GM18502 (cell line): ENCODE results near the gene TMEM204.

Experiments used
- ATAC-seq: cut with Tn5 transposase; IDR thresholded peaks from one replicate; pipeline ENCODE4 v1.9.1; 2021; ENCODE audit warnings: mild to moderate bottlenecking; ENCODE audit not compliant: unreplicated experiment, poor library complexity

The TMEM204 gene

DNA sequence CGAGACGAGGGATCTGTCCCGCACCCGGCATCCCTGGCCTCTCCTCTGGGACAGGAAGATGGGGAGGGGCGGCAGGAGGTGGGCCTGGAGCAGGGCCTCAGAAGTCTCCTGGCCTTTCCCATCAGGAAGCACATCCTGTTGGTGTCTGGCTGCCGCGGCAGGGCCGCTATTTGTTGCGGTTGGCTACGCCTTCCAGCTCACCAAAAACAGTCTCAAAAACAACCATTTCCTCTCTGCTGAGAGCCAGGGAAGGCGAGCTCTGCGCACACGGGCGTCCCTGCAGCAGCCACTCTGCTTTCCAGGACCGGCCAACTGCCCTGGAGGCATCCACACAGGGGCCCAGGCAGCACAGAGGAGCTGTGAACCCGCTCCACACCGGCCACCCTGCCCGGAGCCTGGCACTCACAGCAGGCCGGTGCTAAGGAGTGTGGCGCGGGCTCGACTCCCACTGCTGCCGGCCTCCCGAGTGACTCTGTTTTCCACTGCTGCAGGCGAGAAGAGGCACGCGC is at the start of gene TMEM204:
TSS of gene TMEM204 (plus strand) at position 224 of the 509 bp plus-strand sequence. CDS start 610 bp downstream, outside the sequence.
- ATAC-seq: no peak

DNA sequence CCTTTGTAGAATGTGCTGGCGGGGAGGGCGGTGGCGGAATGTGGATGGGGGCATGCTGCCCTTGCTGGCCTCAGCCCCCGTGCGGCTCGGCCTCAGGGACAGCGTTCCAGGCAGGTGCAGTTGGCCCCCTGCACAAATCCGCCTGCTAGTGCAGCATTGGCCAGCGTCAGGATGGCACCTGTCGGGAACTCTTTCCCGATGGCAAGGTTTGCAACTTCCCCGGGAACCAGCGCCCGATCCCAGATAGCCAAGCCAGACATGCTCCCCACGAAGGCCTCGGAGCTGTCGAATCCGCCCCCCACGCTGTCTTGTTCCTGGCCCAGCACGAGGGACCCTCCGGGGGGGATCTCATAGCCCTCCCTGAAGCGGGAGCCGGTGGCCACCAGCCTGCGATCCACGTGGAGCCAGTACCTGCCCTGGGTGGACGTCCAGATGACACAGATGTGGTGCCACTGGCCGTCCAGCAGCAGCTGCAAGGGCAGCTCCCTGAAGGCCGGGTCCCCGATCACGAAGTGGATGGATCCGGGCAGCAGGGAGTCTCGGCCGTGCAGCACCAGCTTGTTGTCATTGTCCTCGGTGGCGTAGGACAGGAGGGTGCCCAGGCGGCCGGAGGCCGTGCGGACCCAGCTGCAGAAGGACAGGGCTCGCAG is 47.5 kb upstream of the TMEM204 start:
- ATAC-seq: no peak

DNA sequence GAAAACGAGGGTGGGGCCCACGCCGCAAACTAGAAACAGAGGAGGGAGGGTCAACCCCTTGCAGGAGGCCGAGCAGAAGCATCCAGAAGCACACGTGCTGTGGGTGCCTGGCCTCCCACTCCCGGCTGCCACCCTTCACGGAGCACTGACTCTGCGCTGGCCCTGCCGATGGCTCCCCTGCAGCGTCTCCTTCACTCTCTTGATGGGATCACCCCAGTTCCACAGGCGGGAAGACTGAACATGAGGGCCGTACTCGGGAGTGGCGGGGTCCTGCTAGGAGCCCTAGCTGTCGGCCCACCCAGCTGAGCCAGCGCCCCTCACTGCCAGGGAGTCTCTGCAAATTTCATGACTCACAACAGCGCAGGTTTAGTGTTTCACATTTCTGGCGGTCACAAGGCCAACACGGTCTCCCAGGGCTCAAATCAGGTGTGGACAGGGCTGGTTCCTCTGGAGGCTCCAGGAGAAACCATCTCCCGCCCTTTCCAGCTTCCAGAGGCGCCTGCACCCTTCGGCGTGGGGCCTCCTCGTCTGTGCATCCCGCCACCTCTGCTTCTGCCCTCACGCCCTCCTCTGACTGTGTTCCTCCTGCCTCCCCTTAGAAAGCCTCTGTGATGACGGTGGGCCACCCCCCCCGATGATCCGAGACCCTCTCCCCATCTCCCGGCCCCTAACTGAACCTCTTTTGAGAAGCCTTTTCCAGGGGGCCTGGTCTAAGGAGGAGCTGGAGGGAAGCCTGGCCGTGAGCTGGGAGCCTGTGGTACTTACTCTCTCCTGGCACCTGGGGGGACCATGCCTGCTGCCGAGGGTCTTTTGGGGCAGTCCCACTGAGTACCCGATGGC is 46.7 kb upstream of the TMEM204 start:
- ATAC-seq: no peak

DNA sequence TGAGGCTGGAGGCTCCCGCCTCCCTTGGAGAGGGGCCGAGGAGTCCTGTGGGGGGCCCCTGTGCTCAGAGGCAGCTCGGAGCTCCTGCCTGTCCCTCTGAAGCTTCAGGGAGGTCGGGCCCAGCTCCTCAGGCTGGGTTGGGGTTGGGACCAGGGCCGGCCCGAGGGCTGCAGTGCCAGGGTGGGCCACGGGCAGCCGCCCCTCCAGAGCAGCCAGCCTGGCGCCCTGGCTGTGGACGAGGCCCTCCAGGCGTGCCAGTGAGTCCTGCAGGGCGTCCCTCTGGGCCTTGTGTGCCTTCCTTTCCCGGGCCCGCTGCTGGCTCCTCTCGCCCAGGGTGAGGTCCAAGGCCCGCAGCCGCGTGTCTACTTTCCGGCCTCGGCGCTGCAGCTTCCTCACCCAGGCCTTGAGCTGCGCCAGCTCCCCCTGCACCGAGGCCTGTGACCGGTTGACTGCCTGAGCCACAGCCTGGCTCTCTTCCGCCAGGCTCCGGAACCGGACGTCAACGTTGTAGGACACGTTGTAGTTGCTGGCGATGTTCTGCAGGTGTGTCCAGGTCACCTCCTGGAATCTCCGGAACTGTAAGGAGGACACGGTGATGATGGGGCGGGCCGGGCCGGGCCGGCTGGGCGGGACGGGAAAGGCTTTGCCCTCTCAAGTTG is 45.9 kb upstream of the TMEM204 start:
- no peak for ATAC-seq

DNA sequence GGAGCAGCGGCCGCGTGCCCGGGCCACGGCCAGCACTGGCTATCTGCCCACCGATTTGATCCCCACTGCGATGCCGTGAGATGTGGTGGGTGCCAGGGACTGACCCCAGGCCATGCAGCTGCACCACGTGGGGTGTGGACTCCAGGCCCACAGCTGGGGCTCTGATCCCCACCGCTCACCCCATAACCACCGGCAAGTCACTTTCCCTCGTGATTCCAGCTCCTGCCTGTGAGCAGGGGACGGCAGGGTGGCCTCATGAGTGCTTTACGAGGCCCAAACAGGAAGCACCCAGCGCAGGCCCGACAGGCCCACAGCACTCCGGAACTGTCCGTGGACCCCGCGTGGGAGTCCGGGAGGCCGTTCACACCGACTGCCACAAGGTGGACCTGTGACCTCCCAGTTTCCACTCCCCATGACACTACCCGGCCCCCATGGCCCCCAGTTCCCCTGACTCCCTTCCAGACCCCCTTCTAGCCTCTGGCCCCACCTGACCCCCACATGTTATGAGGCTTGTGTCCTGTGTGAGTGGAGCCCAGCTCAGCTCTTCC is 45.3 kb upstream of the TMEM204 start:
- ATAC-seq: no peak

DNA sequence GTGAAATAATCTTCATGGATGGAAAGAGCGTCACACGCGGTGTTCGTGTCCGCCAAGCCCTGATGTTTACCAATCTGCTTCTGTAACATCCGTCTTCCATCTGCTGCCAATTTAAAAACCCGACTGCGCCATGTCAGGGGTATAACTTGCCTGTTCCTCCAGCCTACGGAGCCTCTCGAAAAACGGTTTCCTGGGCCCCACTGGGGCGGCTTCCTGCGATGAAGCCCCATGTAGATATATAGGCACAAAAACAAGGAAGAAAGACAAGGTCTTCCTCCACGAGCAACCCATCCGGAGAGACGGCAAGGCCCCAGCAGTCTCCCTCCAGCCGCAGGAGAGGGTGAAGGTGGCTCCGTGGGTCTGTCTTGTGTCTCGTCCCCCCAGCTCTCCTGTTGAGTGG is 44.8 kb upstream of the TMEM204 start, which contains the start of gene PTX4:
TSS of gene PTX4 (minus strand) at position 326 of the 400 bp plus-strand sequence. CDS start at position 291, 35 bp downstream.
- ATAC-seq: no peak

DNA sequence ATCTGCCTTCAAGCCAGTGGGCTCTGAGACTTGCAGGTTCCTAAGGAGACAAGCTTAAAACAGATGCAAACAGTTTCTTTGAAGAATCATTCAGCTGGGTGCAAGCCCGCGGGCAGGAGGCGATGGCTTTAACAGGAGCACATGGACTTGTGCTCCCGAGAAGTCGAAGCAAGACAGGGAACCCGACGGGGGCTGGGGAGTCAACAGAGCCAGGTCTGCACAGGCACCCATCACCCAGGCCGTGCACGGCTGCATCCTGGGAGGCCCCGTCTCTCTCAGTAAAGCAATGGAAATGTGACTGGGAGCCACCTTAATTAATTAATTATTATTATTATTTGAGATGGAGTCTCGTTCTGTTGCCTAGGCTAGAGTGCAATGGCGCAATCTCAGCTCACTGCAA is 44.4 kb upstream of the TMEM204 start:
- no peak for ATAC-seq

DNA sequence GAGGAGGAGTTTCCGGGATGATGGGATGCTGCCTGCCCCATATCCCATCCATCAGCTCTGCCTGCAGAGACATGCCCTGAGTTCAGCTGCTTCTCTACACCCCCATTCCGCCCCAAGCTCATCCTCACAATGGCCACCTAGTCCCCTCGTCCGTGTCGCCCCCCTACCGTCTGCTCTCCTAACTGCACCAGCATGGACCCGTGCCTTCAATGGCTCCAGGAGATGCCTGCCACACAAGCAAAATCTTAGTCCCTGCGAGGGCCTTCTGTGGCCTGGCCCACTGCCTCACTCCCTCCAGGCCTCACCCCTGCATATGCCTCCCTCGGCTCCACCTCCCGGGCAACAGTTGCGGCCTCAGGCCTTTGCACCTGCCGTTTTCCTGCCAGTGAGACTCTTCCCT is 42.1 kb upstream of the TMEM204 start:
- ATAC-seq: no peak

DNA sequence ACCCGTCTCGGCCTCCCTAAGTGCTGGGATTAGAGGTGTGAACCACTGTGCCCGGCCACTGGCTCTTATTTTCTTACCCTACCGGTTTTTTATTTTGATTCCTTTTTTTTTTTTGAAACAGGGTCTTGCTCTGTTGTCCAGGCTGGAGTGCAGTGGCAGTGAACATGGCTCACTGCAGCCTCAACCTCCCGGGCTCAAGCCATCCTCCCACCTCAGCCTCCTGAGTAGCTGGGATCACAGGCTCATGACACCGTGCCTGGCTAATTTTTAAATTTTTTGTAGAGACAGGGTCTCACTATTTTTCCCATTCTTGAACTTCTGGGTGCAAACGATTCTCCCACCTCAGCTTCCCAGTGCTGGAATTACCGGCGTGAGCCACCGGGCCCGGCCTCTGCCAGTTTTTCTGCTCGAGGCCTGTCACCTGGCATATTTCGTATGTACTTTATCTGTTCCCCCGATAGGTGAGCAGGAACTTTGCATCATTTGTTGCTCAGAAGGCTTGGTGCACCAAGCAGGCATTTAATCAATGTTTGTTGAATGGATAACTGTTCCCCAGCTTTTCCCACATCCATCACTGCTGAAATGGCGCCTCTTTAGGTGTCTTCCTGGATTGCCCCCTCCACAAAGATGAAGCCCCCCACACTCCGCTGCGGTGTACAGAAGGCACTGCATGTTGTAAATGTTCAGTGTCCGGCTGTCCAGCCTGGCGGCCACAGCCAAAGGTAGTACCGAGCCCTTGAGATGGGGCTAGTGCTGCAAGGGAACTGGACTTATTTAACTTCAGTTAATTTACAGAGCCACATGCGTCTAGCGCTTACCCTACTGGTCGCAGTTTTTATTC is 41.2 kb upstream of the TMEM204 start:
- ATAC-seq: no peak

DNA sequence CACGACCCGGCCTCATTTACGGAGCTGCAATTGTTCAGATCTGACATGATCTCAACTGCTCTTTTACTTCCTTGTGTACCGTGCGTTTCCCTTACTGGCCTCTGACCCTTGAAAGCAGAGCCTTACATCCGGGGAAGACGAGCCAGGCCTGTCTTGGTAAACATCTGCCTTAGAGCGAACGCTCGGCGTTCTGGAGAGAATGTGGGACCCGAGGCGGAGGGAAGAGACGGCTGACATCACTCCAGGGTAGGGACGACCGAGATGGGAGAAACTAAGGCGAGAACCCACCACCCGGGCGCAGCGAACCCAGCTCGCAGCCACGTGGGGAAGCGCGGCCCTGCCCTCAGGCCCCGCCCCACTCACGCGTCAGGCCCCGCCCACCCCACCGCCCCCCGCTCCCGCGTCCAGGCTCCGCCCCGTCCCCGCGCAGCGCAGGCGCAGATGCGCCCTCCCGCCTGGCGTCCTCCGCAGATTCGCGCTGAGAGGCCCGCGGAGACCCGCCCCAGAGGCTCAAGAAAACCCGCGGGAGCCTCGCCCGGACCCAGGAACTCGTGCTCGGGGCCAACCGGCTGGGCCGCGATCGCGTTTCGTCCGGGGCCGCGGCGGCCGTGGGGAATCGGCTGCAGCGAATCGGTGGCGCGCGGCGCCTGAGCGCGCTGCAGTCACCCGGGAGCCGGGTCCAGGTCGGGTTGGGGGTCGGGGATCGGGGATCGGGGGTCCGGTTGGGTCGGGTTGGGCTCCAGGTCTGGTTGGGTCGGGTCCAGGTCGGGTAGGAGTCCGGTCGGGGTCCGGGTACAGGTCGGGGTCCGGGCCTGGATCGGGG is 40.3 kb upstream of the TMEM204 start, which contains the start of gene TELO2:
TSS of gene TELO2 (plus strand) at position 438 of the 823 bp plus-strand sequence. CDS start 922 bp downstream, outside the sequence.
- ATAC-seq: peak; percentile 68

DNA sequence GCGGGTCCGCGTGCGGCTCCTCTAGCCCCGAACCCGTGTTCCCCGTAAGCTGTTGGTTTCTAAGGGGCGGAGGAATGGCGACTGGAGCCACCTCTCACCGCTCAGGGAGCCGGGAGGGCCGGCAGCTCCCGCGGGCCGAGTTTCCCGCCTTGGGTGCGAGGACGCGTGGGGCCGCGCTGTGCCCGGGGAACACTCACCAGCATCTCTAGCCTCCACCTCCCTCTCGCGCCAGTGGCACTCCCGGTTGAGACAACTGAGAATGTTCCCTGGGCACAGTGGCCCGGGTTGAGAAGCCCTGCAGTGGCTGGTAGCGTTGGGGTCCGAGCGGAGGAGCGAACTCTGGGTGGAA is 39.7 kb upstream of the TMEM204 start:
- ATAC-seq: peak; percentile 2

DNA sequence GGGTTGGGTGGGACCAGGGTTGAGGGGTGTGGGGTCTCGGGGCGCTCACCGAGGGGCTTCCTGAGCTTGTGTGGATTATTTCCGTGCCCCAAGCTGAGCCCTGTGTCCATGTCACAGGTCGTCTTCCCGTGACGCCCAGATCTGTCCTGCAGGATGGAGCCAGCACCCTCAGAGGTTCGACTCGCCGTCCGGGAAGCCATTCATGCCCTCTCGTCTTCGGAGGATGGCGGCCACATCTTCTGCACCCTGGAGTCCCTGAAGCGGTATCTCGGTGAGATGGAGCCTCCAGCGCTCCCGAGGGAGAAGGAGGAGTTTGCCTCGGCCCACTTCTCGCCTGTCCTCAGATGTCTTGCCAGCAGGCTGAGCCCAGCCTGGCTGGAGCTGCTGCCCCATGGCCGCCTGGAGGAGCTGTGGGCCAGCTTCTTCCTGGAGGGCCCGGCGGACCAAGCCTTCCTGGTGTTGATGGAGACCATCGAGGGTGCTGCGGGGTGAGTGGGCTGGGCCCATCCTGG is 39.3 kb upstream of the TMEM204 start:
- ATAC-seq: no peak

DNA sequence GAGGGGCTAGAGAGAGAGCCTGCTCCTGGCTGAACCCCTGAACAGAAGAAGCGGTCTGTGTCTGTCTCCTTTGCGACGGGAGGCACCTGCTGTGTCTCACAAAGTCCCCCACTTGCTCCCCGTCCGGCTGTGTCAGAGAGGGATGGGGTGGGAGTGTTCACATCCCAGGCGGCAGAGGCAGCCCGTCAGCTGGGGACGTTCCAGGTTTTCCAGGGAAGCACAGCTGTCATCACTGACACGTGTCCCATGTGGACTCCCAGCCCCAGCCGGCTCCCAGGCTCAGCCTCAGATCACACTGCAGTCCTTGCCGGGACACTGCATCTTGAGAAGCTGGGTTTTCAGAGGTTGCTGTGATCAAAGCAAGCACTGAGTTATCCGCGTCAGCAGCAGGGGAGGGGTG is 38.8 kb upstream of the TMEM204 start:
- ATAC-seq: no peak

DNA sequence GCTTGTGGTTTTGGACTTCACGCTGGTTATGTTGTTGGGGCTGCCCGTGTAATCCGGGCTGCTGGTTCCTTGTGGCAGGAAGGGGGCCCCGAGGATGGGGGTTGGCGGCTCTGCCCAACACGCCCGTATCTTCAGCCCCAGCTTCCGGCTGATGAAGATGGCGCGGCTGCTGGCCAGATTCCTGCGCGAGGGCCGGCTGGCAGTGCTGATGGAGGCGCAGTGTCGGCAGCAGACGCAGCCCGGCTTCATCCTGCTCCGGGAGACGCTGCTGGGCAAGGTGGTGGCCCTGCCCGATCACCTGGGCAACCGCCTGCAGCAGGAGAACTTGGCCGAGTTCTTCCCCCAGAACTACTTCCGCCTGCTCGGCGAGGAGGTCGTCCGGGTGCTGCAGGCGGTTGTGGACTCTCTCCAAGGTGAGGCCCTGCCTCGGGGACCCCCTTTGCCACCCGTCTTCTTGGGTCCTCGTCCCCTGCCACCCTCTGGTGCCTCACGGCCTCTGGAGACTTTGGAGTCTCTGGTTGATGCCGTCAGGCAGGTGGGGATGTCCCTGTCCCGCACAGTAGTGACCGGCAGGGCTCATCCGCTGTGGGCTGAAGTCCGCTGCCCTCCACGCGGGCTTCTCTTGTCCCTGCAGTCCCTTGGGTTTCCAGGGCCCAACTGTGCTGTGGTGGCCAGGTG is 38.1 kb upstream of the TMEM204 start:
- no peak for ATAC-seq

DNA sequence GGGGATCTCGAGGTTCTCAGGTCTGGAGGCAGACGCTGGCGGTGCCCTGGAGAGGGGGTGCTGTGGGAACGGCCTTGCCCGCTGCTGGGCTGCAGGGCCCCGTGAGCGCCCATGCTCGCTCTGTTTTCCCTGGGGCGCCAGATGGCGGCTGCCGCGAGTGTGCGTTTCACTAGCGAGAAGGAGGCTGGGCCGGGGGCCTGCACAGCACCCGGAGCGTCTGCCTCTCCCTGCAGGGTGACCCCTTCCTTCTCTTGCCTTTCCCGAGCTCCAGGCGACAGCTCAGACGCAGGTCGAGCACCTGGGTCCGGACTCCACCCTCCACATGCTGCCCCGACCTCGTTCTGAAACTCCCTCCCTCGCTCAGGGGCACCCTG is 37.6 kb upstream of the TMEM204 start:
- no peak for ATAC-seq

DNA sequence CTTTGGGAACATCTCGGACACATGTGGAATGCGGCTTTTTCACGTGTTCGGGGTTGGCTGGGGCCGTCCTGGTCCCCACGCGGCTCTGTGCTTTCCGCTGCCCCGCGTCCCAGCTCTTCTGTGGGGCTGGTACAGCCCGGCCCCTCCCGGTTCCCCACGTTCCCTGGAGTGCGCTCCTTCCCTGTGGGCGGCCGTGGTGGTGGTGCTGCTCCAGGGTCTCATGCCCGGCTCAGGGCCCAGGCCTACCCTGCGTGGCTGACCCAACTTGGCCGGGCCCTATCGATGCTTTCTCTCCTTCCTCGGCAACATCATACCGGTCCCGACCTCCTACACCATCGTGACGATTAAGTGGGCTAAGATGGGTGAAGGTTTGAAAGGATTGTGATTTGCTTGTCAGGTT is 37.0 kb upstream of the TMEM204 start:
- ATAC-seq: no peak

DNA sequence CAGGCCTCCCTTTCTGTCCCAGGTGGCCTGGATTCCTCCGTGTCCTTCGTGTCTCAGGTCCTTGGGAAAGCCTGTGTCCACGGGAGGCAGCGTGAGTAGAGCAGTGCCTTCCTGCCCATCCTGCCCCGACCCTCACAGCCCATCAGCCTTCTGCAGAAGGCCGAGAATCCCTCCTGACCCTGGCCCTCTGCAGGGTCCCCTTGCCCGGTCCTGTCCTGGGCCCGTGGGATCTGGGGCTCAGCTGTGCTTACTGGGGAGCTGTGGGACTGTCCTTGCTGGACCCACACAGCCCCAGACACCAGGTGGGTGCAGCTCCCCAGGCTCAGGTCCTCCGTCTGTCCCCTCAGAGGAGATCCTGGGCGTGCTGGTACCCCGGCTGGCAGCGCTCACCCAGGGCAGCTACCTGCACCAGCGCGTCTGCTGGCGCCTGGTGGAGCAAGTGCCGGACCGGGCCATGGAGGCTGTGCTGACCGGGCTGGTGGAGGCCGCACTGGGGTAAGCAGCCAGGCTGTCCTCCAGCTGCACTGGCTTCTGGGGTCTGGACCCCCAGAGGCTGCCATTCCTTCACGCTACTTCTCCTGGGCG is 36.4 kb upstream of the TMEM204 start:
- no peak for ATAC-seq
